K562 (cell line): ENCODE measurements around the gene ARV1. TPM values are rescaled to one million over a fixed set of nuclear protein-coding genes. Genes with fewer than 3 reads are reported as not detected.

Experiments
- ELF1 ChIP-seq: fragments of 200-800 bp; sonication (Bioruptor generic); IDR thresholded peaks from 2 replicates; pipeline ENCODE4 v1.6.1; 2016; ENCODE audit warnings: missing genetic modification characterization, missing compliant biosample characterization
- HNRNPL ChIP-seq: fragments of 200-400 bp; formaldehyde crosslinking; IDR thresholded peaks from 2 replicates; pipeline ENCODE4 v1.6.1; 2017; ENCODE audit warnings: low read depth, mild to moderate bottlenecking, low read length
- ZNF316 ChIP-seq: fragments of 450-650 bp; IDR thresholded peaks from 2 replicates; pipeline ENCODE4 v1.6.1; 2016
- ZNF551 ChIP-seq: fragments of 250-450 bp; sonication (Bioruptor Pico); IDR thresholded peaks from 2 replicates; pipeline ENCODE4 v1.5.0; 2021; ENCODE audit warnings: mild to moderate bottlenecking, moderate library complexity
- polyA plus RNA-seq, 8 experiments: library from polyadenylated mRNA; depleted of rRNA in 4 of 8; stranded (reverse) in 5 of 8; unstranded in 3 of 8; fragments of >200 nt; fragmentation: Nextera tagmentation in 2 of 8; fragmentation: Illumina TruSeq in 1 of 8; extraction: Ambion mirVana in 2 of 8; extraction: Trizol in 1 of 8; gene quantifications; 2 replicates each; pipeline versions ENCODE4 v1.2.1 to v1.2.3, GENCODE V29; 2011 to 2014; ENCODE audit warnings: inconsistent platforms in 1 of 8, missing spikeins in 1 of 8
- total RNA-seq, 7 experiments: library from RNA; depleted of rRNA in 6 of 7; stranded (reverse); fragments of >200 nt in 6 of 7; fragmentation: Illumina TruSeq in 2 of 7; extraction: Trizol in 2 of 7; gene quantifications; 2 replicates each; pipeline versions ENCODE4 v1.2.1 to v1.2.3, GENCODE V29; 2011 to 2021; ENCODE audit warnings: low replicate concordance in 1 of 7
- TF ChIP-seq, protein P1 (sequence below): fragments of 250-450 bp; sonication (Bioruptor Pico); IDR thresholded peaks from 2 replicates; pipeline ENCODE4 v1.4.0; 2020; ENCODE audit warnings: mild to moderate bottlenecking, moderate library complexity
- TF ChIP-seq, protein P2 (sequence below): fragments of 250-450 bp; sonication (Bioruptor Pico); IDR thresholded peaks from 2 replicates; pipeline ENCODE4 v1.5.0; 2020; ENCODE audit warnings: mild to moderate bottlenecking
- TF ChIP-seq, protein P3 (sequence below): fragments of 250-450 bp; sonication (Bioruptor Pico); IDR thresholded peaks from 2 replicates; pipeline ENCODE4 v1.8.0; 2021; ENCODE audit warnings: mild to moderate bottlenecking, moderate library complexity
- TF ChIP-seq, protein P4 (sequence below): fragments of 200-800 bp; sonication (Bioruptor generic); IDR thresholded peaks from 2 replicates; pipeline ENCODE4 v1.6.1; 2017; ENCODE audit warnings: missing genetic modification characterization, missing compliant biosample characterization
- TF ChIP-seq, protein P5 (sequence below): sonication (generic); formaldehyde crosslinking; IDR thresholded peaks from 2 replicates; pipeline ENCODE4 v1.8.1; 2023; ENCODE audit warnings: mild to moderate bottlenecking, missing genetic modification reagents
- TF ChIP-seq, protein P6 (sequence below): fragments of 200-800 bp; sonication (Bioruptor generic); IDR thresholded peaks from 2 replicates; pipeline ENCODE4 v1.6.1; 2017; ENCODE audit warnings: missing genetic modification characterization, missing compliant biosample characterization
- TF ChIP-seq, protein P7 (sequence below): sonication (generic); formaldehyde crosslinking; IDR thresholded peaks from 2 replicates; pipeline ENCODE4 v1.8.1; 2023; ENCODE audit warnings: mild to moderate bottlenecking, missing genetic modification reagents, moderate library complexity

Gene ARV1
- total and polyA plus RNA-seq, 9 of the 15 experiments (the other 6 are each of a cell fraction or from before 2014, with no cell fraction given): 54.8 to 139 (median 74.0) TPM

DNA sequence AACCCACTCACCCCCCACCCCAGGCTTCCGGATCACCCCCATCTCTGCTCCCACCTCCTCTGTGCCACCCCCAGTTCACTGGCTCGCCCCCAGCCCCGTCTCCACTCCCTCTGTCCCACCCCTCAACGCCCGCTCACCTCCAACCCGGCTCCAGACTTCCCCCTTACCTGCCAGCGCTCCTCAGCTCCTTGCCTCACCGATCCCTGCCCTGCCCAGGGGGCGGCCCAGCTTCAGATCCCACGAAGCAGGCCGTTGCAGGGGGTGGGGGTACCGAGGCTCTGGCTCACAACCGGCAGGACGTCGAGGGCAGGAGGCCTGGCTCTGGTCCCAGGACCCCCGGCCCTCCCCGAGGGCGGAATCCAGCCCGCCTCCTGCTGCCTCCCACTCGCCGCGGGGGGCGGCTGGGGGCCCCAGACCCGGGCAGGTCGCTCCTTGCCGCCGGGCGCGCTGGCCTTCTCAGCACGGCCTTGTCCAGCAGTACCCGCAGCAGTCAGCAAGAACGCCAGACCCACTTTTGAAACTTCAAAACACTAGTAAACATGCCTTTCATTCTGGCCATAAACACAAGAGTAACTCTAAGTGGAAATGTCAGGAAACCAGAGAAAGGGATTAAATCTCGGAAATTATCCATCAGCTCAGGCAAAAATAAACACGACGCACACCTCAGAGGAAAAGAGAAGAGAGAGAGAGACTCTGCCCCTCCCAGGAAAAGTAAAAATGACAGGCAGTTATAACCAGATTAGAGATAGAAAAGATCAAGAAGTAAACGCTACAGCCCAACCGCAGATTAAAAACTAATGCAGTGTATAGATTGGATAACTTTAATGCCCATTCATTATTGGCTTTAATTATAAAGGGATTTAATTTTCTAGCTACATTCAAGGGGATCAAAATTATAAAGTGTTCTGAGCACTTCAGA, 62.2 kb downstream of the ARV1 start (continued):
- TF ChIP-seq, protein P1, sequence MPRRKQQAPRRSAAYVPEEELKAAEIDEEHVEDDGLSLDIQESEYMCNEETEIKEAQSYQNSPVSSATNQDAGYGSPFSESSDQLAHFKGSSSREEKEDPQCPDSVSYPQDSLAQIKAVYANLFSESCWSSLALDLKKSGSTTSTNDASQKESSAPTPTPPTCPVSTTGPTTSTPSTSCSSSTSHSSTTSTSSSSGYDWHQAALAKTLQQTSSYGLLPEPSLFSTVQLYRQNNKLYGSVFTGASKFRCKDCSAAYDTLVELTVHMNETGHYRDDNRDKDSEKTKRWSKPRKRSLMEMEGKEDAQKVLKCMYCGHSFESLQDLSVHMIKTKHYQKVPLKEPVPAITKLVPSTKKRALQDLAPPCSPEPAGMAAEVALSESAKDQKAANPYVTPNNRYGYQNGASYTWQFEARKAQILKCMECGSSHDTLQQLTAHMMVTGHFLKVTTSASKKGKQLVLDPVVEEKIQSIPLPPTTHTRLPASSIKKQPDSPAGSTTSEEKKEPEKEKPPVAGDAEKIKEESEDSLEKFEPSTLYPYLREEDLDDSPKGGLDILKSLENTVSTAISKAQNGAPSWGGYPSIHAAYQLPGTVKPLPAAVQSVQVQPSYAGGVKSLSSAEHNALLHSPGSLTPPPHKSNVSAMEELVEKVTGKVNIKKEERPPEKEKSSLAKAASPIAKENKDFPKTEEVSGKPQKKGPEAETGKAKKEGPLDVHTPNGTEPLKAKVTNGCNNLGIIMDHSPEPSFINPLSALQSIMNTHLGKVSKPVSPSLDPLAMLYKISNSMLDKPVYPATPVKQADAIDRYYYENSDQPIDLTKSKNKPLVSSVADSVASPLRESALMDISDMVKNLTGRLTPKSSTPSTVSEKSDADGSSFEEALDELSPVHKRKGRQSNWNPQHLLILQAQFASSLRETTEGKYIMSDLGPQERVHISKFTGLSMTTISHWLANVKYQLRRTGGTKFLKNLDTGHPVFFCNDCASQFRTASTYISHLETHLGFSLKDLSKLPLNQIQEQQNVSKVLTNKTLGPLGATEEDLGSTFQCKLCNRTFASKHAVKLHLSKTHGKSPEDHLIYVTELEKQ (CRISPR knock-in tag): no peak
- TF ChIP-seq ELF1 (tag) (no peak), HNRNPL (no peak), ZNF316 (no peak), ZNF551 (CRISPR knock-in tag) (no peak)
- TF ChIP-seq, protein P2, sequence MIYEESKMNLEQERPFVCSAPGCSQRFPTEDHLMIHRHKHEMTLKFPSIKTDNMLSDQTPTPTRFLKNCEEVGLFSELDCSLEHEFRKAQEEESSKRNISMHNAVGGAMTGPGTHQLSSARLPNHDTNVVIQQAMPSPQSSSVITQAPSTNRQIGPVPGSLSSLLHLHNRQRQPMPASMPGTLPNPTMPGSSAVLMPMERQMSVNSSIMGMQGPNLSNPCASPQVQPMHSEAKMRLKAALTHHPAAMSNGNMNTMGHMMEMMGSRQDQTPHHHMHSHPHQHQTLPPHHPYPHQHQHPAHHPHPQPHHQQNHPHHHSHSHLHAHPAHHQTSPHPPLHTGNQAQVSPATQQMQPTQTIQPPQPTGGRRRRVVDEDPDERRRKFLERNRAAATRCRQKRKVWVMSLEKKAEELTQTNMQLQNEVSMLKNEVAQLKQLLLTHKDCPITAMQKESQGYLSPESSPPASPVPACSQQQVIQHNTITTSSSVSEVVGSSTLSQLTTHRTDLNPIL (CRISPR knock-in tag): no peak
- TF ChIP-seq, protein P3, sequence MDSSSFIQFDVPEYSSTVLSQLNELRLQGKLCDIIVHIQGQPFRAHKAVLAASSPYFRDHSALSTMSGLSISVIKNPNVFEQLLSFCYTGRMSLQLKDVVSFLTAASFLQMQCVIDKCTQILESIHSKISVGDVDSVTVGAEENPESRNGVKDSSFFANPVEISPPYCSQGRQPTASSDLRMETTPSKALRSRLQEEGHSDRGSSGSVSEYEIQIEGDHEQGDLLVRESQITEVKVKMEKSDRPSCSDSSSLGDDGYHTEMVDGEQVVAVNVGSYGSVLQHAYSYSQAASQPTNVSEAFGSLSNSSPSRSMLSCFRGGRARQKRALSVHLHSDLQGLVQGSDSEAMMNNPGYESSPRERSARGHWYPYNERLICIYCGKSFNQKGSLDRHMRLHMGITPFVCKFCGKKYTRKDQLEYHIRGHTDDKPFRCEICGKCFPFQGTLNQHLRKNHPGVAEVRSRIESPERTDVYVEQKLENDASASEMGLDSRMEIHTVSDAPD (CRISPR knock-in tag): no peak
- TF ChIP-seq, protein P4, sequence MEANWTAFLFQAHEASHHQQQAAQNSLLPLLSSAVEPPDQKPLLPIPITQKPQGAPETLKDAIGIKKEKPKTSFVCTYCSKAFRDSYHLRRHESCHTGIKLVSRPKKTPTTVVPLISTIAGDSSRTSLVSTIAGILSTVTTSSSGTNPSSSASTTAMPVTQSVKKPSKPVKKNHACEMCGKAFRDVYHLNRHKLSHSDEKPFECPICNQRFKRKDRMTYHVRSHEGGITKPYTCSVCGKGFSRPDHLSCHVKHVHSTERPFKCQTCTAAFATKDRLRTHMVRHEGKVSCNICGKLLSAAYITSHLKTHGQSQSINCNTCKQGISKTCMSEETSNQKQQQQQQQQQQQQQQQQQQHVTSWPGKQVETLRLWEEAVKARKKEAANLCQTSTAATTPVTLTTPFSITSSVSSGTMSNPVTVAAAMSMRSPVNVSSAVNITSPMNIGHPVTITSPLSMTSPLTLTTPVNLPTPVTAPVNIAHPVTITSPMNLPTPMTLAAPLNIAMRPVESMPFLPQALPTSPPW (CRISPR knock-in tag): no peak
- TF ChIP-seq, protein P5, sequence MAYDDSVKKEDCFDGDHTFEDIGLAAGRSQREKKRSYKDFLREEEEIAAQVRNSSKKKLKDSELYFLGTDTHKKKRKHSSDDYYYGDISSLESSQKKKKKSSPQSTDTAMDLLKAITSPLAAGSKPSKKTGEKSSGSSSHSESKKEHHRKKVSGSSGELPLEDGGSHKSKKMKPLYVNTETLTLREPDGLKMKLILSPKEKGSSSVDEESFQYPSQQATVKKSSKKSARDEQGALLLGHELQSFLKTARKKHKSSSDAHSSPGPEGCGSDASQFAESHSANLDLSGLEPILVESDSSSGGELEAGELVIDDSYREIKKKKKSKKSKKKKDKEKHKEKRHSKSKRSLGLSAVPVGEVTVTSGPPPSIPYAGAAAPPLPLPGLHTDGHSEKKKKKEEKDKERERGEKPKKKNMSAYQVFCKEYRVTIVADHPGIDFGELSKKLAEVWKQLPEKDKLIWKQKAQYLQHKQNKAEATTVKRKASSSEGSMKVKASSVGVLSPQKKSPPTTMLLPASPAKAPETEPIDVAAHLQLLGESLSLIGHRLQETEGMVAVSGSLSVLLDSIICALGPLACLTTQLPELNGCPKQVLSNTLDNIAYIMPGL (CRISPR knock-in tag): no peak
- TF ChIP-seq, protein P6, sequence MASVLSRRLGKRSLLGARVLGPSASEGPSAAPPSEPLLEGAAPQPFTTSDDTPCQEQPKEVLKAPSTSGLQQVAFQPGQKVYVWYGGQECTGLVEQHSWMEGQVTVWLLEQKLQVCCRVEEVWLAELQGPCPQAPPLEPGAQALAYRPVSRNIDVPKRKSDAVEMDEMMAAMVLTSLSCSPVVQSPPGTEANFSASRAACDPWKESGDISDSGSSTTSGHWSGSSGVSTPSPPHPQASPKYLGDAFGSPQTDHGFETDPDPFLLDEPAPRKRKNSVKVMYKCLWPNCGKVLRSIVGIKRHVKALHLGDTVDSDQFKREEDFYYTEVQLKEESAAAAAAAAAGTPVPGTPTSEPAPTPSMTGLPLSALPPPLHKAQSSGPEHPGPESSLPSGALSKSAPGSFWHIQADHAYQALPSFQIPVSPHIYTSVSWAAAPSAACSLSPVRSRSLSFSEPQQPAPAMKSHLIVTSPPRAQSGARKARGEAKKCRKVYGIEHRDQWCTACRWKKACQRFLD: no peak
- TF ChIP-seq, protein P7, sequence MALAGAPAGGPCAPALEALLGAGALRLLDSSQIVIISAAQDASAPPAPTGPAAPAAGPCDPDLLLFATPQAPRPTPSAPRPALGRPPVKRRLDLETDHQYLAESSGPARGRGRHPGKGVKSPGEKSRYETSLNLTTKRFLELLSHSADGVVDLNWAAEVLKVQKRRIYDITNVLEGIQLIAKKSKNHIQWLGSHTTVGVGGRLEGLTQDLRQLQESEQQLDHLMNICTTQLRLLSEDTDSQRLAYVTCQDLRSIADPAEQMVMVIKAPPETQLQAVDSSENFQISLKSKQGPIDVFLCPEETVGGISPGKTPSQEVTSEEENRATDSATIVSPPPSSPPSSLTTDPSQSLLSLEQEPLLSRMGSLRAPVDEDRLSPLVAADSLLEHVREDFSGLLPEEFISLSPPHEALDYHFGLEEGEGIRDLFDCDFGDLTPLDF (CRISPR knock-in tag): no peak
